OCI-LY1 (cell line): ENCODE measurements around the gene MARS1.
"Not testable (repeated sequence)": the region's sequence is repeated elsewhere in the genome, so short reads cannot be mapped to it uniquely, and the experiment has no call there.

Experiments
- H2AFZ ChIP-seq: fragments of 200-600 bp; sonication (generic), shearing (Covaris generic); 2 replicates; pipeline ENCODE4 v1.6.0; 2014; ENCODE audit warnings: antibody characterized with exemption, mild to moderate bottlenecking, low read length
- H3F3A ChIP-seq: fragments of 200-600 bp; sonication (generic), shearing (Covaris generic); 2 replicates; pipeline ENCODE4 v1.6.0; 2014; ENCODE audit warnings: mild to moderate bottlenecking, antibody characterized with exemption, low read length, moderate library complexity; ENCODE audit not compliant: insufficient read depth
- H3K27ac ChIP-seq: fragments of 200-600 bp; sonication (generic); 2 replicates; pipeline ENCODE4 v1.5.1; 2014; ENCODE audit warnings: low read length, mixed run types, mild to moderate bottlenecking, low read depth; ENCODE audit not compliant: poor library complexity, severe bottlenecking
- H3K27me3 ChIP-seq: fragments of 200-600 bp; sonication (generic); 2 replicates; pipeline ENCODE4 v1.6.0; 2014; ENCODE audit warnings: antibody characterized with exemption, mild to moderate bottlenecking, low read length, moderate library complexity; ENCODE audit not compliant: insufficient read depth
- H3K36me3 ChIP-seq: fragments of 200-600 bp; sonication (generic); 2 replicates; pipeline ENCODE4 v1.6.1; 2014; ENCODE audit warnings: mild to moderate bottlenecking, antibody characterized with exemption, low read length, moderate library complexity, mixed read lengths; ENCODE audit not compliant: insufficient read depth
- H3K4me1 ChIP-seq: fragments of 200-600 bp; sonication (generic); 2 replicates; pipeline ENCODE4 v1.5.1; 2014; ENCODE audit warnings: mild to moderate bottlenecking, low read length, moderate library complexity; ENCODE audit not compliant: insufficient read depth, severe bottlenecking
- H3K4me2 ChIP-seq: fragments of 200-600 bp; sonication (generic), shearing (Covaris generic); 2 replicates; pipeline ENCODE4 v1.6.1; 2014; ENCODE audit warnings: low read length
- H3K4me3 ChIP-seq: fragments of 200-600 bp; sonication (generic); 2 replicates; pipeline ENCODE4 v1.5.1; 2014; ENCODE audit warnings: low read length, low read depth, mild to moderate bottlenecking, mixed read lengths; ENCODE audit not compliant: poor library complexity, severe bottlenecking
- H3K79me2 ChIP-seq: fragments of 200-600 bp; shearing (Covaris generic); 2 replicates; pipeline ENCODE4 v1.6.1; 2016; ENCODE audit warnings: mixed run types, low read length, mixed read lengths; ENCODE audit not compliant: insufficient read depth
- H3K9ac ChIP-seq: fragments of 200-600 bp; sonication (generic), shearing (Covaris generic); 2 replicates; pipeline ENCODE4 v1.6.1; 2014; ENCODE audit warnings: mild to moderate bottlenecking, low read length, mixed read lengths
- H3K9me2 ChIP-seq: fragments of 200-600 bp; sonication (generic), shearing (Covaris generic); 2 replicates; pipeline ENCODE4 v1.6.1; 2014; ENCODE audit warnings: low read depth, mild to moderate bottlenecking, low read length, mixed read lengths
- H3K9me3 ChIP-seq: fragments of 200-600 bp; shearing (Covaris generic); 2 replicates; pipeline ENCODE4 v1.6.1; 2014; ENCODE audit warnings: low read length, mixed read lengths
- H4K20me1 ChIP-seq: fragments of 200-600 bp; sonication (generic), shearing (Covaris generic); 2 replicates; pipeline ENCODE4 v1.6.0; 2016; ENCODE audit warnings: mild to moderate bottlenecking, low read length; ENCODE audit not compliant: insufficient read depth
- CTCF ChIP-seq: fragments of 200-600 bp; sonication (generic), shearing (Covaris generic); IDR thresholded peaks from 2 replicates; pipeline ENCODE4 v1.5.1; 2017; ENCODE audit warnings: mild to moderate bottlenecking, antibody characterized with exemption, low read length, moderate library complexity, mixed read lengths
- EZH2 ChIP-seq: fragments of 200-600 bp; sonication (generic), shearing (Covaris generic); IDR thresholded peaks from 2 replicates; pipeline ENCODE4 v1.8.0; 2017; ENCODE audit warnings: borderline replicate concordance, mixed run types, mild to moderate bottlenecking, antibody characterized with exemption, low read length, moderate library complexity, mixed read lengths

Gene MARS1

GRCh38 chr12:57511588-57512325 lies 23.9 kb downstream of the MARS1 start:
- H3K4me3 ChIP-seq, result no peak overlapping the region
- no peaks in the 10 kb centered on the region for H3K9me3 ChIP-seq
- no peaks in the 10 kb centered on the region for H3K9me2 ChIP-seq
- H3K4me1 ChIP-seq, result no peaks in the 10 kb centered on the region
- no peaks in the 10 kb centered on the region for H3K79me2 ChIP-seq
- TF ChIP-seq CTCF (no peak), EZH2 (no peak)
- no peak overlapping the region for H2AFZ ChIP-seq
- H4K20me1 ChIP-seq, result no peaks in the 10 kb centered on the region
- no peak overlapping the region for H3K9ac ChIP-seq
- no peaks in the 10 kb centered on the region for H3K27me3 ChIP-seq
- no peak overlapping the region for H3K4me2 ChIP-seq
- H3K36me3 ChIP-seq, result peaks cover 77% of the 10 kb centered on the region
- 0 out of 2 replicates have a peak, but pooled peaks cover 3% of the 10 kb centered on the region for H3F3A ChIP-seq
- H3K27ac ChIP-seq, result no peak overlapping the region

- Histone ChIP-seq H3K4me3 (no peak overlapping the region), H3F3A (0 out of 2 replicates have a peak, but pooled peaks cover 3% of the 10 kb centered on the region)
- TF ChIP-seq CTCF (no peak), EZH2 (no peak)
These were observed 24.8 kb downstream of the MARS1 start for GRCh38 chr12:57512665-57513064.

GRCh38 chr12:57513266-57513665 lies 25.4 kb downstream of the MARS1 start:
- H3K9me3 ChIP-seq, result no peaks in the 10 kb centered on the region
- H3K79me2 ChIP-seq, result no peaks in the 10 kb centered on the region
- no peaks in the 10 kb centered on the region for H4K20me1 ChIP-seq
- TF ChIP-seq EZH2 (no peak), CTCF (no peak)
- H3K4me1 ChIP-seq, result peaks cover 2% of the 10 kb centered on the region
- no peaks in the 10 kb centered on the region for H3K9me2 ChIP-seq
- no peak overlapping the region for H3K27ac ChIP-seq
- no peaks in the 10 kb centered on the region for H3K27me3 ChIP-seq
- H3K4me2 ChIP-seq, result no peak overlapping the region
- no peak overlapping the region for H3K4me3 ChIP-seq
- peaks cover 92% of the 10 kb centered on the region for H3K36me3 ChIP-seq
- 0 out of 2 replicates have a peak, but pooled peaks cover 3% of the 10 kb centered on the region for H3F3A ChIP-seq
- H3K9ac ChIP-seq, result no peak overlapping the region
- no peak overlapping the region for H2AFZ ChIP-seq

More at GRCh38 chr12:57512665-57513064, 24.8 kb downstream of the MARS1 start:
- H4K20me1 ChIP-seq, result no peaks in the 10 kb centered on the region
- H3K9me2 ChIP-seq, result no peaks in the 10 kb centered on the region
- H3K27me3 ChIP-seq, result no peaks in the 10 kb centered on the region
- no peak overlapping the region for H2AFZ ChIP-seq
- no peaks in the 10 kb centered on the region for H3K4me1 ChIP-seq
- no peak overlapping the region for H3K9ac ChIP-seq
- H3K36me3 ChIP-seq, result peaks cover 87% of the 10 kb centered on the region
- H3K9me3 ChIP-seq, result no peaks in the 10 kb centered on the region
- no peaks in the 10 kb centered on the region for H3K79me2 ChIP-seq
- H3K27ac ChIP-seq, result no peak overlapping the region
- H3K4me2 ChIP-seq, result no peak overlapping the region

GRCh38 chr12:57513677-57514076 lies 25.8 kb downstream of the MARS1 start:
- H3K27me3 ChIP-seq, H3K4me2 ChIP-seq, H3K4me1 ChIP-seq, H3K9ac ChIP-seq, H3F3A ChIP-seq, H3K4me3 ChIP-seq, H2AFZ ChIP-seq, H3K9me3 ChIP-seq, H3K9me2 ChIP-seq, H3K27ac ChIP-seq, H3K79me2 ChIP-seq, H4K20me1 ChIP-seq: not testable (repeated sequence)
- H3K36me3 ChIP-seq, result peaks cover 94% of the 10 kb centered on the region

GRCh38 chr12:57514246-57514645 lies 26.4 kb downstream of the MARS1 start:
- H3K9ac ChIP-seq, H4K20me1 ChIP-seq, H3F3A ChIP-seq, H3K4me2 ChIP-seq, H3K27ac ChIP-seq, H3K27me3 ChIP-seq, H2AFZ ChIP-seq, H3K9me3 ChIP-seq, H3K9me2 ChIP-seq, H3K4me3 ChIP-seq, H3K79me2 ChIP-seq: not testable (repeated sequence)
- Histone ChIP-seq H3K4me1 (peaks cover 12% of the 10 kb centered on the region), H3K36me3 (peaks cover 94% of the 10 kb centered on the region)
